Stomach (tissue), 9 donors: ENCODE measurements around the gene CIB4. TPM values are rescaled to one million over a fixed set of nuclear protein-coding genes. Genes with fewer than 3 reads are reported as not detected.

Experiments used
- DNase-seq, 2 donors: peaks; one replicate each; pipeline versions ENCODE4 v3.0.0 to v3.0.0-alpha.2; 2013 to 2019
- H3K27ac ChIP-seq, 5 donors: fragments of 200-600 bp in 4 of 5; sonication (generic) in 4 of 5; one replicate each; pipeline ENCODE4 v1.5.1; 2013 to 2019; ENCODE audit warnings: mild to moderate bottlenecking in 1 of 5, moderate library complexity in 1 of 5
- H3K27me3 ChIP-seq, 3 donors: fragments of 200-600 bp; sonication (generic); one replicate each; pipeline ENCODE4 v1.5.1; 2017 to 2019; ENCODE audit warnings: mixed run types in 1 of 3
- H3K36me3 ChIP-seq, 4 donors: fragments of 200-600 bp; sonication (generic); 1 replicate in 3 of 4; 2 replicates in 1 of 4; pipeline ENCODE4 v1.5.1; 2016 to 2019
- H3K4me1 ChIP-seq, 4 donors: fragments of 200-600 bp; sonication (generic); one replicate each; pipeline ENCODE4 v1.5.1; 2016 to 2019
- H3K4me3 ChIP-seq, 4 donors: fragments of 200-600 bp; sonication (generic) in 3 of 4; one replicate each; pipeline ENCODE4 v1.5.1; 2016 to 2019; ENCODE audit warnings: mild to moderate bottlenecking in 1 of 4
- H3K9me3 ChIP-seq, 4 donors: fragments of 200-600 bp; sonication (generic); one replicate each; pipeline ENCODE4 v1.5.1; 2016 to 2019
- CTCF ChIP-seq, 7 experiments: fragments of 450-650 bp in 4 of 7; fragments of 200-600 bp in 3 of 7; sonication (generic) in 3 of 7; IDR thresholded peaks; one replicate each; pipeline ENCODE4 v1.5.1; 2016 to 2019; ENCODE audit warnings: antibody characterized with exemption in 7 of 7, control low read depth in 2 of 7, mild to moderate bottlenecking in 1 of 7
- EP300 ChIP-seq: sonication (generic); formaldehyde crosslinking; IDR thresholded peaks from one replicate; pipeline ENCODE4 v1.6.1; 2017; ENCODE audit warnings: antibody characterized with exemption
- POLR2A ChIP-seq, 4 donors: fragments of 450-650 bp; IDR thresholded peaks; one replicate each; pipeline ENCODE4 v1.6.1; 2016; ENCODE audit warnings: antibody characterized with exemption in 4 of 4, control low read depth in 2 of 4, mild to moderate bottlenecking in 1 of 4, moderate library complexity in 1 of 4
- POLR2AphosphoS5 ChIP-seq, 3 donors: sonication (generic); formaldehyde crosslinking; IDR thresholded peaks; one replicate each; pipeline ENCODE4 v1.6.1; 2016; ENCODE audit warnings: antibody characterized with exemption in 3 of 3
- WGBS, 5 donors: extraction: QIAGEN DNeasy Blood & Tissue Kit in 3 of 5; methylation state at CpG; one replicate each; pipeline versions ENCODE4 v1.1.5 to v1.1.7; 2013 to 2018; 5-methylcytosine and 5-hydroxymethylcytosine counted together
- intact Hi-C: fragments of 100-400 bp; cut with DNase I; formaldehyde crosslinking; loops from one replicate; pipeline ENCODE4 v1.15.1; 2023; ENCODE audit warnings: low total_unique reads
- polyA plus RNA-seq, 3 donors: library from polyadenylated mRNA; stranded (reverse); fragments of 200-250 nt; gene quantifications; one replicate each; pipeline ENCODE4 v1.2.3, GENCODE V29; 2013
- total RNA-seq, 5 donors: library from RNA; depleted of rRNA; stranded (reverse); fragments of >200 nt; gene quantifications; one replicate each; pipeline versions ENCODE4 v1.1.0 to v1.2.3, GENCODE V29; 2014 to 2016
- donor health status: healthy with polysubstance abuse.
- donor health status: Bipolar disorder and iron deficiency.
- donor health status: healthy.

CIB4 gene
- total and polyA plus RNA-seq, 8 donors, result 1.8 TPM; not detected in 6

GRCh38 chr2:26678035-26678434, 36.9 kb upstream of the CIB4 start:
- TF ChIP-seq EP300, result no peak
- TF ChIP-seq POLR2A (IDR thresholded peaks at IDR 0.05), result no peak
- Histone ChIP-seq H3K27me3 (peaks cover 0 to 19% (median 0%) of the 10 kb centered on the region in 3 donors), H3K9me3 (peaks cover 0 to 8% (median 5%) of the 10 kb centered on the region in 4 donors), H3K4me1 (no peaks in the 10 kb centered on the region), H3K4me3 (no peak overlapping the region), H3K36me3 (no peaks in the 10 kb centered on the region), H3K27ac (no peak overlapping the region)
- 88 to 95% (median 93%) methylated on average over 4 of the region's 4 CpGs for WGBS, 5 donors
- intact Hi-C loops, result no loop called here
- DNase-seq, result no peak

DNA sequence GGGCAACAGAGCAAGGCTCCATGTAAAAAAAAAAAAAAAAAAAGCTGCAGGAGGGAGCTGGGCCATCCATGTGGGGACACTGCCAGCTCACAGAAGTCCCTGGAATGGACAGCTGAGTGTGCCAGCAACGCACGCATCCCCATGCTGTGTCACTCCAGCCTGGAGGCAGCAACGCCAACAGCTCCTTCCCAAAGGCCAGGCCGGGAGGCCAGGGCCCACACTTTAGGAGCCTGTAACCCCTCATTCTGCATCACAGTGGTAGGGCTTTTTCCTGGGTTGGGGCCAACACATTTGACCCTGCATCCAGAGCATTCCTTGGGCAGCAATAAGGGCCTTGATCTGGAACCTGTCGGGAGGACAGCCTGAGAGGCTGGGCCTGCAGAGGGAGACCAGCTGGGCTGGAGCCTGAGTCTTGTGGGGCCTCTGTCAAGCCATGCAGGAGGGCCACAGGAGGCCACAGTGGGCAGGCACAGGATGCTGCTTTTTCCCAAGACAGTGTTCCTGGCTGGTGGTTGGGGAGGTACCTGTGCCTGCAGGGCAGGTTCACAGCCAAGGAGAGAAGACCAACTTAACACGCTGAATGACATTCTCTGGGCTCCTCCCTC, 34.6 kb upstream of the CIB4 start:
- TF ChIP-seq EP300 (no peak), CTCF (IDR thresholded peaks at IDR 0.05) (no peak), POLR2AphosphoS5 (IDR thresholded peaks at IDR 0.05) (no peak), POLR2A (IDR thresholded peaks at IDR 0.05) (no peak)
- no peak for DNase-seq
- peaks cover 0 to 8% (median 5%) of the 10 kb centered on the region in 4 donors for H3K9me3 ChIP-seq
- 95 to 98% (median 98%) methylated on average over 6 of the region's 6 CpGs for WGBS, 5 donors
- peaks cover 0 to 34% (median 0%) of the 10 kb centered on the region in 3 donors for H3K27me3 ChIP-seq
- intact Hi-C loops, result no loop called here
- no peaks in the 10 kb centered on the region for H3K36me3 ChIP-seq
- H3K4me1 ChIP-seq, result peaks cover 0 to 4% (median 0%) of the 10 kb centered on the region in 4 donors
- H3K27ac ChIP-seq, result no peak overlapping the region
- no peak overlapping the region for H3K4me3 ChIP-seq

GRCh38 chr2:26674771-26675170, 33.6 kb upstream of the CIB4 start:
- H3K36me3 ChIP-seq, result no peaks in the 10 kb centered on the region
- peaks cover 0 to 44% (median 7%) of the 10 kb centered on the region in 3 donors for H3K27me3 ChIP-seq
- H3K9me3 ChIP-seq, result peaks cover 0 to 8% (median 5%) of the 10 kb centered on the region in 4 donors
- H3K4me3 ChIP-seq, result no peak overlapping the region
- 82 to 88% (median 84%) methylated on average over 8 to 13 of the region's 13 CpGs for WGBS, 5 donors
- no peak overlapping the region for H3K27ac ChIP-seq
- DNase-seq, result no peak
- intact Hi-C loops, result no loop called here
- H3K4me1 ChIP-seq, result peaks cover 0 to 4% (median 0%) of the 10 kb centered on the region in 4 donors
- TF ChIP-seq EP300 (no peak), CTCF (IDR thresholded peaks at IDR 0.05) (no peak)

DNA sequence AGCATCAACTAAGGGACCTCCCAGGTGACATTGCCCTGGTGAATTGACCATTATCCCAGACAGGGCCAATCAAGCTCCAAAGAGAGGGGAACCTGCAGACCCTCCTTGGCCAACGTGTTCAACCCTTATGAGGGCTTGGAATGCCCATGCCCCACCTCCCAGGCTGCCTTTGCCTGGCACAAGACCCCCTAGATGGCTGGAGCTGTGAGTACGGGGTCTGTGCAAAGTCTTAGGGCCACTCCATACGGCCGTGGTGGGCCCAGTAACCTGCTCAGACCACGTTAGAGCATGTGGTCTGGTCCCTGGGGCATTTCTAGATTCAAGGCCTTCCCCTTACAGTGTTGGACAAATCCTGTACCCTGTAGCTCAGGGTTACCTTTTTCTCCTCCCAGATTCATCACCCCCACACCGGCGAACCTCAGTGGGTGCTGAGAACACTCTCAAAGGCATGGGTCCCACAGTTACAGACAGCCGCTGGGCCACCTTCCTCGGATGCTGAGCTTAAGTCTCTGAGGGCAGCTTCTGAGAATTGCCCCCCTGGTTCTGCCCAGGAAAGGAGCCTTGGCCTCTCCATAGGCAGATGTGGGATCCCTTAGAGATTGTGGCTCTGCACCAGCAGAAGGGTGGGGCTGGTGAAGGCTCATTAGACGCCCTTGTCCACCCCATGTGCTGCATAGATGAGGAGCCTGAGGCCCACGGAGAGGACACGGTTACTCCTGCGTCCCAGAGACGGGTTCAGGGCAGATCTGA, 33.0 kb upstream of the CIB4 start:
- no peak for DNase-seq
- intact Hi-C loops, result no loop called here
- Histone ChIP-seq H3K4me3 (no peak overlapping the region), H3K27me3 (peaks cover 0 to 50% (median 7%) of the 10 kb centered on the region in 3 donors), H3K27ac (no peak overlapping the region), H3K9me3 (peaks cover 0 to 8% (median 5%) of the 10 kb centered on the region in 4 donors), H3K4me1 (peaks cover 0 to 4% (median 0%) of the 10 kb centered on the region in 4 donors), H3K36me3 (no peaks in the 10 kb centered on the region)
- TF ChIP-seq POLR2AphosphoS5 (IDR thresholded peaks at IDR 0.05) (no peak), EP300 (no peak), POLR2A (IDR thresholded peaks at IDR 0.05) (no peak), CTCF (IDR thresholded peaks at IDR 0.05) (no peak)
- 82 to 88% (median 87%) methylated on average over 8 to 14 of the region's 14 CpGs for WGBS, 5 donors
